IPS-20b (cell line): Measurements from ENCODE around the gene PARP3.
A peak's percentile ranks its signal among the peaks of the same experiment; 100 is the strongest.
"Not testable (repeated sequence)": the region's sequence is repeated elsewhere in the genome, so short reads cannot be mapped to it uniquely, and the experiment has no call there.

ENCODE experiments used
- H3K27ac ChIP-seq: one replicate; pipeline ENCODE4 v1.5.1; 2013; ENCODE audit warnings: low read length
- H3K27me3 ChIP-seq: 2 replicates; pipeline ENCODE4 v1.6.1; 2013; ENCODE audit warnings: mild to moderate bottlenecking, low read length, inconsistent platforms; ENCODE audit not compliant: insufficient read depth
- H3K36me3 ChIP-seq: 2 replicates; pipeline ENCODE4 v1.6.1; 2013; ENCODE audit warnings: low read depth, mild to moderate bottlenecking, inconsistent platforms, low read length, moderate library complexity; ENCODE audit not compliant: insufficient read depth
- H3K4me1 ChIP-seq: 2 replicates; pipeline ENCODE4 v1.6.1; 2013; ENCODE audit warnings: mild to moderate bottlenecking, control low read depth, inconsistent platforms, low read length, moderate library complexity; ENCODE audit not compliant: insufficient read depth
- H3K4me3 ChIP-seq: 2 replicates; pipeline ENCODE4 v1.5.1; 2013; ENCODE audit warnings: mild to moderate bottlenecking, low read length, inconsistent platforms
- H3K9ac ChIP-seq: 2 replicates; pipeline ENCODE4 v1.6.1; 2013; ENCODE audit warnings: low read depth, mild to moderate bottlenecking, inconsistent platforms, low read length, moderate library complexity
- H3K9me3 ChIP-seq: 2 replicates; pipeline ENCODE4 v1.6.1; 2013; ENCODE audit warnings: mild to moderate bottlenecking, low read depth, low read length, inconsistent platforms; ENCODE audit not compliant: insufficient read depth

The PARP3 gene

GRCh38 chr3:51986010-51986947, 44.1 kb downstream of the PARP3 start:
- no peak overlapping the region for H3K4me3 ChIP-seq
- peaks cover 7% of the 10 kb centered on the region; the same call in 1 of the 2 replicates for H3K4me1 ChIP-seq
- no peaks in the 10 kb centered on the region for H3K9me3 ChIP-seq
- H3K27me3 ChIP-seq: no peaks in the 10 kb centered on the region
- no peak overlapping the region for H3K9ac ChIP-seq
- H3K36me3 ChIP-seq: no peaks in the 10 kb centered on the region; the same call in 1 of the 2 replicates
- H3K27ac ChIP-seq: no peak overlapping the region

GRCh38 chr3:51987568-51987967, 45.4 kb downstream of the PARP3 start:
- no peak overlapping the region for H3K9ac ChIP-seq
- peaks cover 3% of the 10 kb centered on the region; the same call in 1 of the 2 replicates for H3K4me1 ChIP-seq
- H3K9me3 ChIP-seq: no peaks in the 10 kb centered on the region
- no peaks in the 10 kb centered on the region for H3K27me3 ChIP-seq
- peaks cover 10% of the 10 kb centered on the region for H3K36me3 ChIP-seq
- no peak overlapping the region for H3K4me3 ChIP-seq
- H3K27ac ChIP-seq: no peak overlapping the region

- no peak overlapping the region for H3K4me3 ChIP-seq
- H3K4me1 ChIP-seq: 0 out of 2 replicates have a peak, but pooled peaks cover 3% of the 10 kb centered on the region
- H3K27me3 ChIP-seq: no peaks in the 10 kb centered on the region
- H3K36me3 ChIP-seq: peaks cover 20% of the 10 kb centered on the region
- H3K9ac ChIP-seq: no peak overlapping the region
- no peak overlapping the region for H3K27ac ChIP-seq
- H3K9me3 ChIP-seq: no peaks in the 10 kb centered on the region
Observed at GRCh38 chr3:51988286-51989146, 46.4 kb downstream of the PARP3 start.

GRCh38 chr3:51990501-51990971, 48.4 kb downstream of the PARP3 start:
- peaks cover 39% of the 10 kb centered on the region for H3K36me3 ChIP-seq
- not testable (repeated sequence) for H3K27me3 ChIP-seq, H3K4me1 ChIP-seq, H3K9ac ChIP-seq, H3K9me3 ChIP-seq, H3K4me3 ChIP-seq, H3K27ac ChIP-seq

GRCh38 chr3:51992017-51992682, 50.0 kb downstream of the PARP3 start:
- Histone ChIP-seq H3K4me1 (peaks cover 10% of the 10 kb centered on the region; the same call in 1 of the 2 replicates), H3K9me3 (no peaks in the 10 kb centered on the region), H3K36me3 (peaks cover 39% of the 10 kb centered on the region), H3K4me3 (no peak overlapping the region), H3K27ac (no peak overlapping the region), H3K27me3 (no peaks in the 10 kb centered on the region), H3K9ac (no peak overlapping the region; the same call in 1 of the 2 replicates)

GRCh38 chr3:51993657-51994056, 51.5 kb downstream of the PARP3 start:
- not testable (repeated sequence) for H3K4me1 ChIP-seq, H3K4me3 ChIP-seq, H3K27ac ChIP-seq, H3K9me3 ChIP-seq, H3K9ac ChIP-seq, H3K27me3 ChIP-seq
- H3K36me3 ChIP-seq: peaks cover 39% of the 10 kb centered on the region

GRCh38 chr3:51994530-51994929, 52.4 kb downstream of the PARP3 start:
- Histone ChIP-seq H3K4me1 (peaks cover 10% of the 10 kb centered on the region; the same call in 1 of the 2 replicates), H3K9me3 (no peaks in the 10 kb centered on the region), H3K27me3 (no peaks in the 10 kb centered on the region), H3K27ac (no peak overlapping the region), H3K4me3 (peak overlapping the region; percentile 84), H3K9ac (peak overlapping the region; percentile 97), H3K36me3 (peaks cover 39% of the 10 kb centered on the region)

- no peaks in the 10 kb centered on the region for H3K27me3 ChIP-seq
- H3K9me3 ChIP-seq: no peaks in the 10 kb centered on the region
- H3K36me3 ChIP-seq: peaks cover 39% of the 10 kb centered on the region
- peaks cover 10% of the 10 kb centered on the region; the same call in 1 of the 2 replicates for H3K4me1 ChIP-seq
- H3K4me3 ChIP-seq: peak within 1 kb of the TSS; percentile 84
- H3K9ac ChIP-seq: peak within 1 kb of the TSS; percentile 97
- H3K27ac ChIP-seq: peak within 1 kb of the TSS; percentile 94
Observed at GRCh38 chr3:51995346-51996163, 53.4 kb downstream of the PARP3 start, which contains the start of gene RPL29. Gene RPL29 (minus strand): TSS chr3:51995895. CDS start chr3:51995461, 434 bp downstream.

- no peaks in the 10 kb centered on the region for H3K9me3 ChIP-seq
- no peak overlapping the region for H3K9ac ChIP-seq
- no peak overlapping the region for H3K4me3 ChIP-seq
- H3K27me3 ChIP-seq: no peaks in the 10 kb centered on the region
- no peak overlapping the region for H3K27ac ChIP-seq
- peaks cover 12% of the 10 kb centered on the region; the same call in 1 of the 2 replicates for H3K4me1 ChIP-seq
- H3K36me3 ChIP-seq: peaks cover 32% of the 10 kb centered on the region
Observed at GRCh38 chr3:51997172-51997571, 55.0 kb downstream of the PARP3 start.

- no peak overlapping the region for H3K9ac ChIP-seq
- peaks cover 23% of the 10 kb centered on the region for H3K36me3 ChIP-seq
- no peak overlapping the region for H3K27ac ChIP-seq
- peaks cover 12% of the 10 kb centered on the region; the same call in 1 of the 2 replicates for H3K4me1 ChIP-seq
- H3K27me3 ChIP-seq: no peaks in the 10 kb centered on the region
- no peak overlapping the region for H3K4me3 ChIP-seq
- no peaks in the 10 kb centered on the region for H3K9me3 ChIP-seq
Observed at GRCh38 chr3:51997935-51998596, 55.9 kb downstream of the PARP3 start.
